Measurements from ENCODE around the gene RNU6-9. TPM values are rescaled to one million over a fixed set of nuclear protein-coding genes. Genes with fewer than 3 reads are reported as not detected.

The RNU6-9 gene
- total and polyA plus RNA-seq, 2 of the 13 experiments (the other 11 are each of a cell fraction or from before 2014, with no cell fraction given), result under 0.01 TPM; not detected in 1

- TF ChIP-seq ZBTB20 (CRISPR knock-in tag; IDR thresholded peaks at IDR 0.05; ENCODE audit: borderline replicate concordance, low read depth) (no peak), REPIN1 (CRISPR knock-in tag; IDR thresholded peaks at IDR 0.05; ENCODE audit: borderline replicate concordance, low read depth) (0 out of 2 replicates have a peak, but pooled peaks have one; percentile 30), DDIT3 (CRISPR knock-in tag; IDR thresholded peaks at IDR 0.05) (no peak), KLF16 (CRISPR knock-in tag; IDR thresholded peaks at IDR 0.05) (peak in 1 of 2 experiments; percentile 47; a peak in 1 of 4 replicates), ZGPAT (CRISPR knock-in tag; IDR thresholded peaks at IDR 0.05) (peak; percentile 74), ZNF430 (CRISPR knock-in tag; IDR thresholded peaks at IDR 0.05) (peak; percentile 63; the same call in 1 of the 2 replicates), REL (CRISPR knock-in tag; conservative IDR thresholded peaks at IDR 0.05) (peak; percentile 71; the same call in 1 of the 2 replicates), ATF4 (CRISPR knock-in tag; IDR thresholded peaks at IDR 0.05) (no peak), HDAC1 (CRISPR knock-in tag; IDR thresholded peaks at IDR 0.05) (0 out of 2 replicates have a peak, but pooled peaks have one; percentile 22), SP4 (CRISPR knock-in tag; IDR thresholded peaks at IDR 0.05) (peak; percentile 75; the same call in 1 of the 2 replicates), EHMT2 (IDR thresholded peaks at IDR 0.05; ENCODE audit: borderline replicate concordance, low read depth, low read length) (no peak), GATAD2A (CRISPR knock-in tag; IDR thresholded peaks at IDR 0.05) (peak; percentile 57; the same call in 1 of the 2 replicates), SKIL (CRISPR knock-in tag; IDR thresholded peaks at IDR 0.05; ENCODE audit: borderline replicate concordance) (no peak), ZNF431 (CRISPR knock-in tag; IDR thresholded peaks at IDR 0.05; ENCODE audit: borderline replicate concordance, low read depth) (0 out of 2 replicates have a peak, but pooled peaks have one; percentile 75), ZNF790 (CRISPR knock-in tag; IDR thresholded peaks at IDR 0.05; ENCODE audit: borderline replicate concordance) (peak; percentile 78; the same call in 1 of the 2 replicates), TARDBP (CRISPR knock-in tag; IDR thresholded peaks at IDR 0.05) (peak; percentile 49), PHB2 (IDR thresholded peaks at IDR 0.05; ENCODE audit: partially characterized antibody) (no peak), ZFX (CRISPR knock-in tag; IDR thresholded peaks at IDR 0.05; ENCODE audit: low read depth) (peak; percentile 97), ZNF749 (CRISPR knock-in tag; IDR thresholded peaks at IDR 0.05; ENCODE audit: borderline replicate concordance) (no peak), ZNF816 (CRISPR knock-in tag; IDR thresholded peaks at IDR 0.05; ENCODE audit: borderline replicate concordance) (0 out of 2 replicates have a peak, but pooled peaks have one; percentile 64), ZNF772 (CRISPR knock-in tag; IDR thresholded peaks at IDR 0.05) (peak; percentile 67; the same call in 1 of the 2 replicates), PHF8 (CRISPR knock-in tag; IDR thresholded peaks at IDR 0.05) (peak; percentile 90), ZNF362 (CRISPR knock-in tag; IDR thresholded peaks at IDR 0.05; ENCODE audit: borderline replicate concordance) (no peak)
Measured at GRCh38 chr19:892894-893689, at the start of gene RNU6-9, which contains the start of gene MED16 (continued).

Measured in HepG2 (cell line).